GM21423 (cell line): ENCODE measurements around the gene SGK1.
"Not testable (repeated sequence)": the region's sequence is repeated elsewhere in the genome, so short reads cannot be mapped to it uniquely, and the experiment has no call there.

Source experiments
- ATAC-seq: cut with Tn5 transposase; IDR thresholded peaks from one replicate; pipeline ENCODE4 v1.9.1; 2021; ENCODE audit warnings: mild to moderate bottlenecking, moderate library complexity; ENCODE audit not compliant: unreplicated experiment

SGK1 gene

GRCh38 chr6:134230087-134230700 is 87.7 kb downstream of the SGK1 start:
- no peak for ATAC-seq

- ATAC-seq = no peak
Observed at GRCh38 chr6:134229520-134229919, 88.4 kb downstream of the SGK1 start.

- no peak for ATAC-seq
Observed at GRCh38 chr6:134223796-134224420, 94.0 kb downstream of the SGK1 start.

GRCh38 chr6:134221250-134221649 is 96.7 kb downstream of the SGK1 start:
- ATAC-seq = no peak

GRCh38 chr6:134217798-134218140 is 100.1 kb downstream of the SGK1 start:
- no peak for ATAC-seq

- no peak for ATAC-seq
Observed at GRCh38 chr6:134217105-134217797, 100.7 kb downstream of the SGK1 start.

- no peak for ATAC-seq
Observed at GRCh38 chr6:134216301-134217010, 101.5 kb downstream of the SGK1 start.

- ATAC-seq = not testable (repeated sequence)
Observed at GRCh38 chr6:134213410-134213809, 104.5 kb downstream of the SGK1 start.

GRCh38 chr6:134211297-134211696 is 106.6 kb downstream of the SGK1 start:
- no peak for ATAC-seq

GRCh38 chr6:134207421-134207820 is 110.5 kb downstream of the SGK1 start:
- no peak for ATAC-seq

- no peak for ATAC-seq
Observed at GRCh38 chr6:134205366-134205765, 112.5 kb downstream of the SGK1 start.

- not testable (repeated sequence) for ATAC-seq
Observed at GRCh38 chr6:134204759-134205158, 113.2 kb downstream of the SGK1 start.

GRCh38 chr6:134204031-134204430 is 113.9 kb downstream of the SGK1 start:
- no peak for ATAC-seq

- ATAC-seq = no peak
Observed at GRCh38 chr6:134201716-134202115, 116.2 kb downstream of the SGK1 start.

- no peak for ATAC-seq
Observed at GRCh38 chr6:134199848-134200606, 117.9 kb downstream of the SGK1 start.

- no peak for ATAC-seq
Observed at GRCh38 chr6:134198093-134198492, 119.8 kb downstream of the SGK1 start.

- not testable (repeated sequence) for ATAC-seq
Observed at GRCh38 chr6:134197685-134198084, 120.2 kb downstream of the SGK1 start.

GRCh38 chr6:134196568-134197193 is 121.2 kb downstream of the SGK1 start:
- ATAC-seq = peak; percentile 60

GRCh38 chr6:134195985-134196384 is 121.9 kb downstream of the SGK1 start:
- ATAC-seq = no peak

- ATAC-seq = no peak
Observed at GRCh38 chr6:134195164-134195906, 122.6 kb downstream of the SGK1 start.
